GM18909 (cell line): ENCODE measurements around the gene SIRPD.

Experiments used
- ATAC-seq: cut with Tn5 transposase; IDR thresholded peaks from one replicate; pipeline ENCODE4 v1.9.1; 2021; ENCODE audit warnings: mild to moderate bottlenecking; ENCODE audit not compliant: unreplicated experiment, poor library complexity

Gene SIRPD

GRCh38 chr20:1539816-1540419, 17.6 kb downstream of the SIRPD start:
- ATAC-seq: no peak

- no peak for ATAC-seq
Measured at GRCh38 chr20:1538655-1539054, 18.9 kb downstream of the SIRPD start.

- no peak for ATAC-seq
Measured at GRCh38 chr20:1537731-1538058, 19.8 kb downstream of the SIRPD start.

GRCh38 chr20:1536893-1537730, 20.4 kb downstream of the SIRPD start:
- ATAC-seq: no peak

- peak; percentile 94 for ATAC-seq
Measured at GRCh38 chr20:1535420-1536175, 21.9 kb downstream of the SIRPD start.

GRCh38 chr20:1534526-1534925, 23.0 kb downstream of the SIRPD start:
- ATAC-seq: no peak

- no peak for ATAC-seq
Measured at GRCh38 chr20:1533059-1533458, 24.4 kb downstream of the SIRPD start.

- ATAC-seq: no peak
Measured at GRCh38 chr20:1528811-1529210, 28.7 kb downstream of the SIRPD start.

GRCh38 chr20:1527923-1528322, 29.6 kb downstream of the SIRPD start:
- no peak for ATAC-seq

- no peak for ATAC-seq
Measured at GRCh38 chr20:1526896-1527295, 30.6 kb downstream of the SIRPD start.

GRCh38 chr20:1526310-1526709, 31.2 kb downstream of the SIRPD start:
- ATAC-seq: no peak

- no peak for ATAC-seq
Measured at GRCh38 chr20:1524004-1524403, 33.5 kb downstream of the SIRPD start.

GRCh38 chr20:1517010-1517409, 40.5 kb downstream of the SIRPD start:
- no peak for ATAC-seq

- ATAC-seq: no peak
Measured at GRCh38 chr20:1513801-1514200, 43.7 kb downstream of the SIRPD start.

- ATAC-seq: no peak
Measured at GRCh38 chr20:1509237-1509636, 48.3 kb downstream of the SIRPD start.

GRCh38 chr20:1508574-1508973, 48.9 kb downstream of the SIRPD start:
- ATAC-seq: no peak

GRCh38 chr20:1507276-1507675, 50.2 kb downstream of the SIRPD start:
- ATAC-seq: no peak

GRCh38 chr20:1505871-1506270, 51.6 kb downstream of the SIRPD start:
- ATAC-seq: no peak

- ATAC-seq: no peak
Measured at GRCh38 chr20:1505361-1505760, 52.1 kb downstream of the SIRPD start.

GRCh38 chr20:1503564-1504227, 53.8 kb downstream of the SIRPD start:
- peak; percentile 92 for ATAC-seq

GRCh38 chr20:1500496-1500895, 57.0 kb downstream of the SIRPD start:
- ATAC-seq: no peak
